Endothelial cell of umbilical vein (primary cell): ENCODE data around the gene CCDC188. TPM values are rescaled to one million over a fixed set of nuclear protein-coding genes. Genes with fewer than 3 reads are reported as not detected.

Experiments used
- BruUV-seq: library from RNA; stranded (reverse); fragments of 400-500 nt; replicated peaks from 2 replicates; lab custom pipeline; 2021; lab: Mats Ljungman, UMichigan
- CTCF ChIA-PET: fragments of 300-600, 350-600 bp; sonication (Branson Sonifier 250); formaldehyde crosslinking; loops from one replicate; lab custom pipeline; 2021; ENCODE audit warnings: antibody characterized with exemption, inconsistent platforms; lab: Charles Lee
- POLR2A ChIA-PET: fragments of 300-600, 350-600 bp; sonication (Branson Sonifier 250); formaldehyde crosslinking; loops from one replicate; lab custom pipeline; 2021; ENCODE audit warnings: antibody characterized with exemption, inconsistent platforms; lab: Charles Lee
- DNase-seq: peaks from one replicate; pipeline ENCODE4 v3.0.0-alpha.2; 2011; ENCODE audit warnings: low read depth, low spot score
- FAIRE-seq: peaks from 2 replicates; lab custom pipeline; 2011; peaks lifted over from hg19 to GRCh38; lab: Jason Lieb, UNC
- H2AFZ ChIP-seq: 2 replicates; pipeline ENCODE4 v1.6.0; 2012; ENCODE audit warnings: low read depth, low read length, control low read depth, inconsistent platforms
- H3K27ac ChIP-seq: 2 replicates; pipeline ENCODE4 v1.5.1; 2011; ENCODE audit warnings: low read depth, mild to moderate bottlenecking, control low read depth, low read length, moderate library complexity; ENCODE audit not compliant: insufficient read depth
- H3K27me3 ChIP-seq, 2 experiments: 2 replicates each; pipeline versions ENCODE4 v1.6.0 to v1.6.1; 2011; ENCODE audit warnings: low read length in 2 of 2, mixed read lengths in 1 of 2; ENCODE audit not compliant: control insufficient read depth in 2 of 2, insufficient read depth in 2 of 2
- H3K36me3 ChIP-seq, 2 experiments: 2 replicates in 1 of 2; 3 replicates in 1 of 2; pipeline ENCODE4 v1.5.1; 2011; ENCODE audit warnings: low read length in 2 of 2, mild to moderate bottlenecking in 1 of 2, moderate library complexity in 1 of 2; ENCODE audit not compliant: control insufficient read depth in 2 of 2, insufficient read depth in 2 of 2; ENCODE audit errors: extremely low read depth in 1 of 2
- H3K4me1 ChIP-seq: 3 replicates; pipeline ENCODE4 v1.5.1; 2011; ENCODE audit warnings: mild to moderate bottlenecking, low read length; ENCODE audit not compliant: control insufficient read depth, insufficient read depth; ENCODE audit errors: extremely low read depth
- H3K4me2 ChIP-seq: 2 replicates; pipeline ENCODE4 v1.6.1; 2011; ENCODE audit warnings: low read length, control low read depth, mixed read lengths; ENCODE audit not compliant: insufficient read depth
- H3K4me3 ChIP-seq, 3 experiments: fragments of 200-600 bp in 1 of 3; sonication (generic), shearing (Covaris generic) in 1 of 3; replicated peaks in 1 of 3; 2 replicates each; pipeline ENCODE4 v1.5.1; 2011 to 2016; ENCODE audit warnings: control low read depth in 3 of 3, low read length in 3 of 3, mild to moderate bottlenecking in 2 of 3, inconsistent platforms in 1 of 3, low read depth in 1 of 3, moderate library complexity in 1 of 3; ENCODE audit not compliant: insufficient read depth in 1 of 3
- H3K79me2 ChIP-seq: 2 replicates; pipeline ENCODE4 v1.6.0; 2012; ENCODE audit warnings: low read length, inconsistent platforms; ENCODE audit not compliant: control insufficient read depth, insufficient read depth
- H3K9ac ChIP-seq: replicated peaks from 2 replicates; pipeline ENCODE3; 2011; ENCODE audit warnings: low read length, control low read depth; ENCODE audit not compliant: insufficient read depth; ENCODE audit errors: extremely low read depth
- H3K9me1 ChIP-seq: replicated peaks from 3 replicates; pipeline ENCODE4 v1.6.0; 2011; ENCODE audit warnings: mild to moderate bottlenecking, low read length; ENCODE audit not compliant: control insufficient read depth, insufficient read depth; ENCODE audit errors: extremely low read depth
- H3K9me3 ChIP-seq: replicated peaks from 2 replicates; pipeline ENCODE4 v1.5.1; 2012; ENCODE audit warnings: low read length, inconsistent platforms; ENCODE audit not compliant: control insufficient read depth, insufficient read depth
- H4K20me1 ChIP-seq: replicated peaks from 2 replicates; pipeline ENCODE3; 2011; ENCODE audit warnings: mild to moderate bottlenecking, low read length; ENCODE audit not compliant: control insufficient read depth, insufficient read depth; ENCODE audit errors: extremely low read depth
- EZH2 ChIP-seq: IDR thresholded peaks from 2 replicates; pipeline ENCODE4 v1.6.1; 2012; ENCODE audit warnings: borderline replicate concordance, low read depth, mild to moderate bottlenecking, moderate library complexity, low read length, inconsistent platforms; ENCODE audit not compliant: severe bottlenecking
- FOS ChIP-seq: IDR thresholded peaks from 2 replicates; pipeline ENCODE4 v1.6.1; 2011; ENCODE audit warnings: mild to moderate bottlenecking, low read length, moderate library complexity, borderline replicate concordance; ENCODE audit not compliant: insufficient read depth
- GATA2 ChIP-seq: IDR thresholded peaks from 2 replicates; pipeline ENCODE4 v1.7.0; 2011; ENCODE audit warnings: low read depth, mild to moderate bottlenecking, moderate library complexity, mixed read lengths, low read length; ENCODE audit not compliant: insufficient read length, insufficient read depth
- JUN ChIP-seq: IDR thresholded peaks from 2 replicates; pipeline ENCODE4 v1.6.1; 2011; ENCODE audit warnings: borderline replicate concordance, low read depth; ENCODE audit not compliant: insufficient read length, insufficient read depth
- MAX ChIP-seq: IDR thresholded peaks from 2 replicates; pipeline ENCODE4 v1.6.1; 2011; ENCODE audit not compliant: insufficient read depth, insufficient read length
- MYC ChIP-seq: IDR thresholded peaks from one replicate; pipeline ENCODE4 v1.6.1; 2011; ENCODE audit warnings: mild to moderate bottlenecking, low read depth, low read length
- POLR2A ChIP-seq: IDR thresholded peaks from 2 replicates; pipeline ENCODE4 v1.6.1; 2012; ENCODE audit warnings: low read depth, mild to moderate bottlenecking, control low read depth, low read length
- POLR2AphosphoS5 ChIP-seq: IDR thresholded peaks from 2 replicates; pipeline ENCODE4 v1.6.1; 2012; ENCODE audit warnings: low read depth, mild to moderate bottlenecking, control low read depth, low read length, moderate library complexity; ENCODE audit not compliant: insufficient read depth
- dilution Hi-C: fragments of 300-500 bp; cut with MboI; formaldehyde crosslinking; loops from one replicate; pipeline ENCODE4 v1.15.0; 2019; ENCODE audit warnings: low sequenced_read_pairs; ENCODE audit not compliant: extremely low pct_ligation_motif_present
- intact Hi-C: fragments of 100-400 bp; cut with micrococcal nuclease; formaldehyde crosslinking; loops from one replicate; pipeline ENCODE4 v1.10.0; 2022
- polyA plus RNA-seq, 4 experiments: library from polyadenylated mRNA; depleted of rRNA in 3 of 4; stranded (reverse) in 3 of 4; unstranded in 1 of 4; fragments of >200 nt; gene quantifications; 2 replicates each; pipeline versions ENCODE4 v1.2.1 to v1.2.3, GENCODE V29; 2011 to 2012; ENCODE audit warnings: missing spikeins in 1 of 4
- total RNA-seq: library from RNA; stranded (reverse); gene quantifications from 2 replicates; pipeline ENCODE4 v1.2.3, GENCODE V29; 2021
- TF ChIP-seq, protein P1 (sequence below), 2 donors: IDR thresholded peaks; 1 replicate in 1 of 2; 2 replicates in 1 of 2; pipeline ENCODE4 v1.5.1; 2011; ENCODE audit warnings: low read length in 2 of 2, mild to moderate bottlenecking in 2 of 2, moderate library complexity in 2 of 2, control low read depth in 1 of 2, inconsistent platforms in 1 of 2, low read depth in 1 of 2; ENCODE audit not compliant: insufficient read depth in 1 of 2; ENCODE audit errors: extremely low read depth in 1 of 2

CCDC188 gene
- total and polyA plus RNA-seq, 2 donors (not counting 3 experiments of a cell fraction or from before 2014, with no cell fraction given), result 9.4 to 9.8 TPM

- ChIA-PET CTCF (no interaction called here), POLR2A (no interaction called here)
- no peak for DNase-seq
- intact Hi-C loops (no loop called here), dilution Hi-C loops (no loop called here)
- no peak overlapping the region for H3K4me3 ChIP-seq
- H4K20me1 ChIP-seq, result no peaks in the 10 kb centered on the region
- no peaks in the 10 kb centered on the region for H3K4me1 ChIP-seq
- H3K27me3 ChIP-seq, result no peaks in the 10 kb centered on the region
- no peaks in the 10 kb centered on the region for H3K9me3 ChIP-seq
- TF ChIP-seq FOS (no peak), JUN (no peak), MYC (no peak), POLR2A (no peak), MAX (no peak), GATA2 (no peak), EZH2 (no peak), POLR2AphosphoS5 (no peak)
- TF ChIP-seq, protein P1, sequence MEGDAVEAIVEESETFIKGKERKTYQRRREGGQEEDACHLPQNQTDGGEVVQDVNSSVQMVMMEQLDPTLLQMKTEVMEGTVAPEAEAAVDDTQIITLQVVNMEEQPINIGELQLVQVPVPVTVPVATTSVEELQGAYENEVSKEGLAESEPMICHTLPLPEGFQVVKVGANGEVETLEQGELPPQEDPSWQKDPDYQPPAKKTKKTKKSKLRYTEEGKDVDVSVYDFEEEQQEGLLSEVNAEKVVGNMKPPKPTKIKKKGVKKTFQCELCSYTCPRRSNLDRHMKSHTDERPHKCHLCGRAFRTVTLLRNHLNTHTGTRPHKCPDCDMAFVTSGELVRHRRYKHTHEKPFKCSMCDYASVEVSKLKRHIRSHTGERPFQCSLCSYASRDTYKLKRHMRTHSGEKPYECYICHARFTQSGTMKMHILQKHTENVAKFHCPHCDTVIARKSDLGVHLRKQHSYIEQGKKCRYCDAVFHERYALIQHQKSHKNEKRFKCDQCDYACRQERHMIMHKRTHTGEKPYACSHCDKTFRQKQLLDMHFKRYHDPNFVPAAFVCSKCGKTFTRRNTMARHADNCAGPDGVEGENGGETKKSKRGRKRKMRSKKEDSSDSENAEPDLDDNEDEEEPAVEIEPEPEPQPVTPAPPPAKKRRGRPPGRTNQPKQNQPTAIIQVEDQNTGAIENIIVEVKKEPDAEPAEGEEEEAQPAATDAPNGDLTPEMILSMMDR (IDR thresholded peaks at IDR 0.05; ENCODE audit: extremely low read depth in 1 of 2, insufficient read depth in 1 of 2, low read depth in 1 of 2, low read length in 2 of 2), result no peak
- BruUV-seq, result no TSS peak
- FAIRE-seq, result no peak
- H3K9me1 ChIP-seq, result no peaks in the 10 kb centered on the region
- H3K4me2 ChIP-seq, result no peak overlapping the region
- no peaks in the 10 kb centered on the region for H3K36me3 ChIP-seq
- H3K27ac ChIP-seq, result no peak overlapping the region
- H3K79me2 ChIP-seq, result no peaks in the 10 kb centered on the region
- H2AFZ ChIP-seq, result no peak overlapping the region
- no peak overlapping the region for H3K9ac ChIP-seq
These were observed 21.3 kb upstream of the CCDC188 start for GRCh38 chr22:20172141-20172613.
